HG02623 (cell line): ENCODE results near the gene CDK5RAP2.
"Not testable (repeated sequence)": the region's sequence is repeated elsewhere in the genome, so short reads cannot be mapped to it uniquely, and the experiment has no call there.

Source experiments
- ATAC-seq: cut with Tn5 transposase; IDR thresholded peaks from one replicate; pipeline ENCODE4 v1.9.1; 2021; ENCODE audit warnings: moderate library complexity; ENCODE audit not compliant: unreplicated experiment

Gene CDK5RAP2

GRCh38 chr9:120580051-120580896 is at the start of gene CDK5RAP2:
TSS of gene CDK5RAP2 (minus strand) at chr9:120580167. CDS start at chr9:120579978, 189 bp downstream.
- ATAC-seq, result peak; percentile 95

DNA sequence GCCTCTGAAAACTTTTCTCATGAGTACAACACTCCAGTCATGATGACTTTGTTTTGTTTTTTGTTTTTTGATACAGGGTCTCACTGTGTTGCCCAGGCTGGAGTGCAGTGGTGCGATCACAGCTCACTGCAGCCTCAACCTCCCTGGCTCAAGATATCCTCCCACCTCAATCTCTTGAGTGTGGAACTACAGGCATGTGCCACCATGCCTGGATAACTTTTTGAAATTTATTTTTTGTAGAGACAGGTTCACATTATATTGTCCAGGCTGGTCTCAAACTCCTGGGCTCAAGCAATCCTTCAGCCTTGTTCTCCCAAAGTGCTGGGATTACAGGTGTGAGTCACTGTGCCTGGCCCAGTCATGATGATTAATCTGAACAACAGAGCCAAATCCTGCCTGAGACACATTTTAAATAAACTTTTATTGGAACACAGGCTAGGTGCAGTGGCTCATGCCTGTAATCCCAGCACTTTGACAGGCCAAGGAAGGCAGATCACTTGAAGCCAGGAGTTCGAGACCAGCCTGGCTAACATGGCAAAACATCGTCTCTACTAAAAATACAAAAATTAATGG is 49.0 kb upstream of the CDK5RAP2 start:
- not testable (repeated sequence) for ATAC-seq

- no peak for ATAC-seq
These were observed 48.4 kb upstream of the CDK5RAP2 start for GRCh38 chr9:120628207-120628924.

DNA sequence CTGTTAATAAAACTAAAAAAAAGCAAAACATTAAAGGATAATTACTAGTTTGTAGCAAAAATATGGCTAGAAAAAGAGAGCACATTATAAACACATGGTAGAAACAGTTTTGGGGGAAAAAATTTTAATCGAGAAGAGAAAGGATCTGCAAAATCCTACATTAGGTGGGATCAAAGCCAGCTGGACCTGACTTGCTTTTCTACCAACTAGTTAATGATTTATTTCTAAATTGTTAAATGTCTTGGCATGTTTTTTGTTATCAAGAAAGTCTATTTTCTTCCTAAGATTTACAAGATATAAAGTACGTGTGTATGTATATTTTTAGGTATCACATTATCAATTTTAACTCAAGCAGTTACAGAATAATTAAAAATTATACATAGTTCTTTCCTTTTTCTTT is 47.1 kb upstream of the CDK5RAP2 start:
- no peak for ATAC-seq

DNA sequence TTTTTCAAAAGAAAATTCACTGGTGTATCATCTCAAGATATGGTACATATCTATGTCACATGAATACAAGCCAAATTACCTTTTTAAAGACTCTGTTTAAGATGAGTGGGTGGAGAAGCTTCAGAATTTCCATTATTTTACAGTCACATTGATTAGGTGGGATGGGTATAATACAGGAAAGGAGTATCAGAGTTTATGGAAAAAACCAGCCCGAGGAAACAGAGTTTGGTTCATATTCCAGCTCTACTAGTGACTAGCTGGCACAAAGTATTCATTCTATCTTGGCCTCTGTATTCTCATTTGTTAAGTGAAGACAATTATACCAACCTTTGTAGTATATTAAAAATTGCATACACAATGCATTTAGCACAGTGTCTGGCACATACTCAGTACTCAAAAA is 46.5 kb upstream of the CDK5RAP2 start:
- ATAC-seq, result no peak

GRCh38 chr9:120625222-120625621 is 45.3 kb upstream of the CDK5RAP2 start:
- no peak for ATAC-seq

GRCh38 chr9:120622790-120623189 is 42.8 kb upstream of the CDK5RAP2 start:
- ATAC-seq, result no peak

DNA sequence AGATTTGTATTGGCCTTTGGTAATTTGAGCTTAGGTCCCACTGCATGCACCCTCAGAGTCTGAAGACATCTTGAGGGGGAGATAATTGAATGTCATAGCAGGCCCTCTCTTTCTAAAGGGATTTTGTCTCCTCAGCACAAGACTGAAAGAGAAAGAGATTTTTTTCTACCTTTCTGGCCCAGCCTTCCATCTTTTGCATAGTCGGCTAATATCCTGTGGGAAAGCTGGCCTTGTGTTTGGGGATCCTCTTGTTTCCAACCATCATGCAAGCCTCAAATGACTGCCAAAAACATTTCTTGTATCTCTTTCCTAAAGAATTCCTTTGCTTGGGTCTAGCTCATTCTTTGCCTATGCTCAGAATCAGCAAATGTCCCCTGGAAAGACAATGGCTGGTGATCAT is 42.0 kb upstream of the CDK5RAP2 start:
- ATAC-seq, result no peak

GRCh38 chr9:120619751-120620655 is 40.0 kb upstream of the CDK5RAP2 start:
- no peak for ATAC-seq

DNA sequence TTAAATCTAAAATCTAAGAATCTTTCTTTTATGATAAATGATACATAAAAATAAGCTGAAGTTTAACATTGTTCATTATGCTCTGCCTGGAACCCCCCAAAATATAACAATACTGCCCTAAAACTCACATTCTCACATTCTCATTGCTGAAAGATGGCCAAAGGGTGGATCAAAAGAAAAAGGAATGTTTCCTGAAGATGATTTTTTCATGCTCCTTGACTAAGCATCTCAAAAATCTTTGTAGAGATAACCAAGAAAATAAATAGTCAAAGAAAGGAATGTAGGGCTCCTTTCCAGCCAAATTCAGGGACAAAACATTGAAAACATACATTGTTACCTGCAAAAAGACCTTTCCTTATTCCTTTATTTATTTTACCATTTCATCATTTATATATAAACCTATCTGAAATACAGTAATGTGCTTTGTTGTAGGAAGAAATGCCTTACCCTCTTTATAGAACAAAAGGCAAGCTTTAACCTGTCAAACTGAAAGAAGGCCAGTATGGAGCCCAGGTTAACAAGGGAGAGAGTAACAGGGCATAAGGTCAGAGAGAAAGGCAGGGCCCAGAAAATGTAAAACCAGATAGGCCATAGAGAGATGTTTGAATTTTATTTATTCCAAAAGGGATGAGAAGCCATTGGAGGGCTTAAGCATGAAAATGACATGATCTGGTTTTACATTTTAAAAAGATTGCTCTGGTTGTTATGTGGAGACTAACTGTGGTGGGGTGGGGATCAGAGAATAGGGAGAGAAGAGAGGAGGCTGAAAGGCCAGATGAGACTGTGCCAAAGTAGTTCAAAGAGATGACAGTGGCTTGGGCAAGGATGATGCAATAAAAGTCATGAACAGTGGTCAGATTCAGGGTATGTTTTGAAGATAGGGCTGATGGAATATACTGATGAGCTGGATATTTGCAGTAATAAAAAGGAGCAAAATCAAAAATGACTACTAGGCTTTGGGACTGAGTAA is 37.3 kb upstream of the CDK5RAP2 start:
- no peak for ATAC-seq

- ATAC-seq, result no peak
These were observed 32.3 kb upstream of the CDK5RAP2 start for GRCh38 chr9:120612218-120612617.

GRCh38 chr9:120611690-120612068 is 31.7 kb upstream of the CDK5RAP2 start:
- ATAC-seq, result no peak

DNA sequence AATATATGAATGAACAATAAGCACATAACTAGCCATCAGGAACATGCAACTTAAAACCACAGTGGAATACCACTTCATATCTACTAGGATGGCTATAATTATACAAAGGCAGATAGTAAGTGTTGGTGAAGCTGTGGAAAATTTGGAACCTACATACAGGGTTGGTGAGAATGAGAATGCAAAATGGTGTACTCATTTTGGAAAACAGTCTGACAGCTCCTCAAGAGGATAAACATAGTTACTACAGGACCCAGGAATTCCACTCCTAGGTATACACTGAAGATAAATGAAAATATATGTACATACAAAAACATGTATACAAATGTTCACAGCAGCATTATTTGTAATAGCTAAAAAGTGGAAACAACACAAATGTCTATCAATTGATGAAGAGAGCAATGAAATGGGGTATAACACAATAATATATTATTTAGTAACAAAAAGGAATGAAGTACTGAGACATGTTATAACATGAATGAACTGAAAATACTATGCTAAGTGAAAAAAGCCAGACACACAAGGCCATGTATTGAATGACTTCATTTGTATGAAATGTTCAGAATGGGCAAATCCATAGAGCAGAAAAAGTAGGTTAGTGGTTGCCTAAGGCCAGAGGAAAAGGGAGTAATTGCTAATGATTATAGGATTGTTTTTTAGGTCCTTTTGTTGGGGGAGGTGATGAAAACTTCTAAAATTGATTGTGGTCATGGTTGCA is 31.2 kb upstream of the CDK5RAP2 start:
- ATAC-seq, result no peak

DNA sequence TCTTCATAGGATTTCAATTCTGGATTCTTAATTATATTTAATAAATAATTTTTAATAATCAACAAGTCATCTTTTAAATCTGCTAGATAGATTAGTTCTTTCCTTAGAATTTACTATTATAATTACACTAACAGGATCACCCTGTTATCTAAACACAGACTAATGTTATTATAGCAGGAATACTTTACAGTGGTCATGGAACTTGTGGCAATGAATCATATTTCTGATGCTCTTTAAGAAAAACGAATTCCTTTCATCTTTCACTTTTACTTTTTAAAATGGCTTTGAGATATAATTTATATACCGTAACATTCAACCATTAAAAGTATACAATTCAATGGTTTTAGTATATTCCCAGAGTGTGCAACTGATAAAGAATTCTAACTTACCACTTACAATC is 29.7 kb upstream of the CDK5RAP2 start:
- no peak for ATAC-seq

DNA sequence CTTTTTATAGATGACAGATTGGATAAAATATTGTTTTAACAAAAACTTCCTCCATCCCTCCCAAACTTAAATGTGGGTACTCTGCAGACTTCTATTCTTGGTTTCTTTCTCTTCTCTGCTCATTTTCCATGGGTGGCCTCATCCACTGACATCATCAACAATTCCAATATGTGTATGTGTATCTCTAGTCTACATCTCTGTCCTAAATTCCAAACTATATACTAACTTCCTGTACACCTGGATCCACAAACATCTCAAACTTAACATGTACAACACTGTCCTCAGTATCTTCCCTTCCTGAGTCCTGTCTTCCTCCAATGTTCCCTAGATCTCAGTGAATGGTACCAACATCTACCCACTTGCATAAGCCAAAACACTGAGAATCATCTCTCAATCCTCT is 28.5 kb upstream of the CDK5RAP2 start:
- ATAC-seq, result no peak

DNA sequence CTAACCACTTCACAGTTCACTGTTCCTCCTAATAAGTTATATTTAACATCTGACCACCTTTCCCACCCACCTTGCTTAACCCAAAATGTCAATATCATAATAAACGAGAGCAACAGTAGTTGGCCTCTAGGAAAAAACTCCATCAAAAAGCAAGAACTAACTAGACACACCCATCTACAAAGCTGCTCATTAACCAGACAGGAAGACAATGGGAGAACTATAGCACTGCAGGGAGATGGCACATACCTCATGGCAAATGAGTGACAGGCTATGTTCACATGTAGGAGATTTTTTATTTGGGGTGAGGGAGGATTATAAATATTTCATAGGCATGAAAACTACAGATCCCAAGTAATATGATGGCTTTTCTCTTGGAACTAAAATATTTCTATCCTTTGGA is 23.6 kb upstream of the CDK5RAP2 start:
- no peak for ATAC-seq

DNA sequence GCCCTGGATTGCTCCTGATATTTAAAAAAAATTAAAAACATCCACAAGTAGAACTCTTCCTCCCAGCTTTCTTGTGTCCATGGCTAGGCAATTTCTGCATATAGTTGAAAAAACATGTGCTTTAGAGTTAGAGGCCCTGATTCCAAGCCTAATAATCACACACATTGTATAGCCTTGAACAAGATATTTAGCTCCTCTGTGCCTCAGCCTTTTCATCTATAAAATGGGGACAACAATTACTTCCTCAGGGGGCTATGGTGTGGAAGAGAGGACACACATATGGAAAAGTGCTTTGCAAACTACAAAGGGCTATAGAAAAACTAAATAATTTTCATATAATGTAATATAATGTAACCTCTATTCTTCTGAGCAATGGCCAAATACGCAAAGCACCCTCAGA is 23.0 kb upstream of the CDK5RAP2 start:
- no peak for ATAC-seq

- ATAC-seq, result no peak
These were observed 13.9 kb upstream of the CDK5RAP2 start for GRCh38 chr9:120593955-120594277.

DNA sequence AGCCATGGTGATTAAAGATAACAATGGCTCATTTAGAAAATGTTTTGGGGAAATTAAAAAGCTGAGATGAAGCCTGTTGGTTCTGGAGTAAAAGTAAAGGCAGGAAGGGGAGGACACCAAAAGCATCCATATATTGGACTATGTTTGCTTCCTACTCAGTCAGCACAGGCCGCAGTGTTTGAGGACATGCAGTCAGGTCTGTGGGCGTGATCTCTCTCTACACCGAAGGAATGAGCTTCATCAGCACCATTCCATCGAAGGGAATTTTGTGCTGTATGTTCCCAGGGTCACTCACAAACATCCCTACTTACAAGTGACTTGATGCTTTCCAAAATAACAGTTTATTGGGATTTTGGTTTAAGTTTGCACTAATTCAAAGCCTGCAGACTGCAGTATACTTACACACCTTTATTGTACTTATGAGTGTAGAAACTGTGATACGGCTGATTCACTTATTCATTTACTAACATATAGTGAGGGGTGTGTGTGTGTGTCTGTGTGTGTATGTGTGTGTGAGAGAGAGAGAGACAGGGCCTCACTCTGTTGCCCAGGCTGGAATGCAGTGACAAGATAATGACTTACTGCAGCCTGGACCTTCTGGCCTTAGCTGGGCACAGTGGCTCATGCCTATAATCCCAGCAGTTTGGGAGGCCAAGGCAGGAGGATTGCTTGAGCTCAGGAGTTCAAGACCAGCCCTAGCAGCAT is 13.4 kb upstream of the CDK5RAP2 start:
- no peak for ATAC-seq
